Activated naive CD4-positive, alpha-beta T cell treated with anti-CD3 and anti-CD28 coated beads for 36 hours (primary cell): ENCODE results near the gene DIAPH2. TPM values are rescaled to one million over a fixed set of nuclear protein-coding genes. Genes with fewer than 3 reads are reported as not detected.
"Not testable (repeated sequence)": the region's sequence is repeated elsewhere in the genome, so short reads cannot be mapped to it uniquely, and the experiment has no call there.

Experiments
- CTCF ChIA-PET: fragments of 350-600 bp; sonication (Branson Sonifier 250); formaldehyde crosslinking; loops from one replicate; lab custom pipeline; 2021; ENCODE audit warnings: antibody characterized with exemption; lab: Charles Lee
- DNase-seq: peaks from one replicate; pipeline ENCODE4 v3.0.0-alpha.2; 2020
- H3K27ac Mint-ChIP-seq: one replicate; pipeline ENCODE4 v1.8.0; 2021; ENCODE audit warnings: mild to moderate bottlenecking, mixed read lengths
- H3K27me3 Mint-ChIP-seq: one replicate; pipeline ENCODE4 v1.8.0; 2021; ENCODE audit warnings: low read depth, mixed read lengths
- H3K36me3 Mint-ChIP-seq: one replicate; pipeline ENCODE4 v1.8.0; 2021; ENCODE audit warnings: low read depth, mixed read lengths
- H3K4me1 Mint-ChIP-seq: one replicate; pipeline ENCODE4 v1.8.0; 2021; ENCODE audit warnings: low read depth, mixed read lengths
- H3K4me3 Mint-ChIP-seq: one replicate; pipeline ENCODE4 v1.8.0; 2021; ENCODE audit warnings: mild to moderate bottlenecking, moderate library complexity, mixed read lengths
- H3K9me3 Mint-ChIP-seq: one replicate; pipeline ENCODE4 v1.8.0; 2021; ENCODE audit warnings: mixed read lengths
- intact Hi-C: fragments of 100-400 bp; cut with micrococcal nuclease; formaldehyde crosslinking; loops from one replicate; pipeline ENCODE4 v1.15.1; 2023
- total RNA-seq, 2 experiments: library from RNA; stranded (reverse); gene quantifications; one replicate each; pipeline ENCODE4 v1.2.3, GENCODE V29; 2021

Gene DIAPH2
- total RNA-seq, 2 experiments from 2014 or later: 9.3 to 9.4 TPM

GRCh38 chrX:97401154-97401553 is 716.5 kb downstream of the DIAPH2 start:
- Mint-ChIP-seq H3K27ac (no peak overlapping the region), H3K9me3 (no peaks in the 10 kb centered on the region), H3K4me1 (peaks cover 27% of the 10 kb centered on the region), H3K36me3 (no peaks in the 10 kb centered on the region), H3K27me3 (no peaks in the 10 kb centered on the region), H3K4me3 (no peak overlapping the region)
- intact Hi-C loops: no loop called here
- CTCF ChIA-PET: no interaction called here
- peak; percentile 5 for DNase-seq

GRCh38 chrX:97401586-97402136 is 717.0 kb downstream of the DIAPH2 start:
- Mint-ChIP-seq H3K27me3 (no peaks in the 10 kb centered on the region), H3K36me3 (no peaks in the 10 kb centered on the region), H3K4me1 (peaks cover 27% of the 10 kb centered on the region), H3K4me3 (no peak overlapping the region), H3K27ac (no peak overlapping the region), H3K9me3 (no peaks in the 10 kb centered on the region)
- DNase-seq: no peak
- intact Hi-C loops: no loop called here
- CTCF ChIA-PET: no interaction called here

GRCh38 chrX:97402333-97402732 is 717.7 kb downstream of the DIAPH2 start:
- no peaks in the 10 kb centered on the region for H3K9me3 Mint-ChIP-seq
- H3K36me3 Mint-ChIP-seq: no peaks in the 10 kb centered on the region
- intact Hi-C loops: no loop called here
- DNase-seq: no peak
- no peaks in the 10 kb centered on the region for H3K27me3 Mint-ChIP-seq
- CTCF ChIA-PET: no interaction called here
- no peak overlapping the region for H3K27ac Mint-ChIP-seq
- peaks cover 26% of the 10 kb centered on the region for H3K4me1 Mint-ChIP-seq
- H3K4me3 Mint-ChIP-seq: no peak overlapping the region

- no peaks in the 10 kb centered on the region for H3K36me3 Mint-ChIP-seq
- H3K4me3 Mint-ChIP-seq: no peak overlapping the region
- H3K4me1 Mint-ChIP-seq: peaks cover 21% of the 10 kb centered on the region
- DNase-seq: no peak
- no peak overlapping the region for H3K27ac Mint-ChIP-seq
- no peaks in the 10 kb centered on the region for H3K27me3 Mint-ChIP-seq
- CTCF ChIA-PET: no interaction called here
- H3K9me3 Mint-ChIP-seq: no peaks in the 10 kb centered on the region
- intact Hi-C loops: no loop called here
Observed at GRCh38 chrX:97402903-97403302, 718.3 kb downstream of the DIAPH2 start.

- no peak for DNase-seq
- Mint-ChIP-seq H3K27ac (no peak overlapping the region), H3K4me3 (no peak overlapping the region), H3K27me3 (no peaks in the 10 kb centered on the region), H3K4me1 (peaks cover 6% of the 10 kb centered on the region), H3K9me3 (no peaks in the 10 kb centered on the region), H3K36me3 (peaks cover 3% of the 10 kb centered on the region)
- CTCF ChIA-PET: no interaction called here
- intact Hi-C loops: no loop called here
Observed at GRCh38 chrX:97405031-97405660, 720.5 kb downstream of the DIAPH2 start.

- H3K4me3 Mint-ChIP-seq, H3K4me1 Mint-ChIP-seq, H3K27ac Mint-ChIP-seq, H3K27me3 Mint-ChIP-seq, H3K9me3 Mint-ChIP-seq, CTCF ChIA-PET, intact Hi-C loops, H3K36me3 Mint-ChIP-seq, DNase-seq: not testable (repeated sequence)
Observed at GRCh38 chrX:97409632-97410415, 725.2 kb downstream of the DIAPH2 start.

- no peak overlapping the region for H3K4me3 Mint-ChIP-seq
- H3K27me3 Mint-ChIP-seq: no peaks in the 10 kb centered on the region
- no peaks in the 10 kb centered on the region for H3K9me3 Mint-ChIP-seq
- H3K36me3 Mint-ChIP-seq: no peaks in the 10 kb centered on the region
- no peak overlapping the region for H3K27ac Mint-ChIP-seq
- intact Hi-C loops: no loop called here
- no peaks in the 10 kb centered on the region for H3K4me1 Mint-ChIP-seq
- no peak for DNase-seq
- CTCF ChIA-PET: no interaction called here
Observed at GRCh38 chrX:97416461-97416860, 731.8 kb downstream of the DIAPH2 start.

GRCh38 chrX:97429101-97429500 is 744.5 kb downstream of the DIAPH2 start:
- intact Hi-C loops: no loop called here
- H3K4me3 Mint-ChIP-seq: no peak overlapping the region
- no peaks in the 10 kb centered on the region for H3K4me1 Mint-ChIP-seq
- no peak for DNase-seq
- CTCF ChIA-PET: no interaction called here
- H3K9me3 Mint-ChIP-seq: no peaks in the 10 kb centered on the region
- no peak overlapping the region for H3K27ac Mint-ChIP-seq
- no peaks in the 10 kb centered on the region for H3K36me3 Mint-ChIP-seq
- no peaks in the 10 kb centered on the region for H3K27me3 Mint-ChIP-seq

GRCh38 chrX:97431281-97431680 is 746.6 kb downstream of the DIAPH2 start:
- Mint-ChIP-seq H3K27me3 (no peaks in the 10 kb centered on the region), H3K4me1 (no peaks in the 10 kb centered on the region), H3K4me3 (no peak overlapping the region), H3K9me3 (no peaks in the 10 kb centered on the region), H3K36me3 (no peaks in the 10 kb centered on the region), H3K27ac (no peak overlapping the region)
- intact Hi-C loops: no loop called here
- CTCF ChIA-PET: no interaction called here
- no peak for DNase-seq

- CTCF ChIA-PET: interaction anchor here (0.6 to 0.7 kb wide), 3 partner anchors 103 to 282 kb away, joined by 3 to 4 read pairs (median 3); no protein-coding TSS in a partner anchor
- Mint-ChIP-seq H3K4me1 (no peaks in the 10 kb centered on the region), H3K4me3 (no peak overlapping the region), H3K27ac (no peak overlapping the region), H3K27me3 (no peaks in the 10 kb centered on the region), H3K9me3 (no peaks in the 10 kb centered on the region), H3K36me3 (no peaks in the 10 kb centered on the region)
- intact Hi-C loops: no loop called here
- DNase-seq: no peak
Observed at GRCh38 chrX:97446298-97446882, 761.7 kb downstream of the DIAPH2 start.

- no peak for DNase-seq
- CTCF ChIA-PET: interaction anchor here (0.6 to 0.7 kb wide), 2 partner anchors 274 to 283 kb away, joined by 3 to 4 read pairs; no protein-coding TSS in a partner anchor
- intact Hi-C loops: no loop called here
- Mint-ChIP-seq H3K9me3 (no peaks in the 10 kb centered on the region), H3K36me3 (no peaks in the 10 kb centered on the region), H3K4me1 (no peaks in the 10 kb centered on the region), H3K27me3 (no peaks in the 10 kb centered on the region), H3K27ac (no peak overlapping the region), H3K4me3 (no peak overlapping the region)
Observed at GRCh38 chrX:97447306-97447705, 762.7 kb downstream of the DIAPH2 start.

GRCh38 chrX:97452283-97452682 is 767.6 kb downstream of the DIAPH2 start:
- Mint-ChIP-seq H3K9me3 (no peaks in the 10 kb centered on the region), H3K27me3 (no peaks in the 10 kb centered on the region), H3K36me3 (peaks cover 2% of the 10 kb centered on the region), H3K4me3 (no peak overlapping the region), H3K27ac (no peak overlapping the region), H3K4me1 (no peaks in the 10 kb centered on the region)
- no peak for DNase-seq
- CTCF ChIA-PET: no interaction called here
- intact Hi-C loops: no loop called here
